Osteocyte (in vitro differentiated cells): Measurements from ENCODE around the gene MYOD1. TPM values are rescaled to one million over a fixed set of nuclear protein-coding genes. Genes with fewer than 3 reads are reported as not detected.

ENCODE experiments used
- DNase-seq: peaks from one replicate; pipeline ENCODE4 v3.0.0; 2021; ENCODE audit warnings: mixed read lengths; ENCODE audit not compliant: unreplicated experiment; ENCODE audit errors: extremely low spot score
- H3K27ac Mint-ChIP-seq: one replicate; pipeline ENCODE4 v1.8.0; 2021; ENCODE audit warnings: mild to moderate bottlenecking, mixed read lengths; ENCODE audit not compliant: unreplicated experiment
- H3K27me3 Mint-ChIP-seq: one replicate; pipeline ENCODE4 v1.8.0; 2021; ENCODE audit warnings: mixed read lengths; ENCODE audit not compliant: unreplicated experiment
- H3K36me3 Mint-ChIP-seq: one replicate; pipeline ENCODE4 v1.8.0; 2021; ENCODE audit warnings: mixed read lengths; ENCODE audit not compliant: unreplicated experiment
- H3K4me1 Mint-ChIP-seq: one replicate; pipeline ENCODE4 v1.8.0; 2021; ENCODE audit warnings: mixed read lengths; ENCODE audit not compliant: unreplicated experiment
- H3K4me3 Mint-ChIP-seq: one replicate; pipeline ENCODE4 v1.8.0; 2021; ENCODE audit warnings: mild to moderate bottlenecking, moderate library complexity, mixed read lengths; ENCODE audit not compliant: unreplicated experiment
- H3K9me3 Mint-ChIP-seq: one replicate; pipeline ENCODE4 v1.8.0; 2021; ENCODE audit warnings: mixed read lengths; ENCODE audit not compliant: unreplicated experiment
- CTCF ChIP-seq: fragments of 200-600 bp; sonication (generic); IDR thresholded peaks from 2 replicates; pipeline ENCODE4 v1.5.0; 2021; ENCODE audit warnings: antibody characterized with exemption, mild to moderate bottlenecking, moderate library complexity
- total RNA-seq: library from RNA; stranded (reverse); gene quantifications from 2 replicates; pipeline ENCODE4 v1.2.1, GENCODE V29; 2021

Gene MYOD1
- total RNA-seq, 1 donor from 2014 or later = not detected

- no peak for DNase-seq
- peaks cover 4% of the 10 kb centered on the region for H3K9me3 Mint-ChIP-seq
- H3K4me1 Mint-ChIP-seq = no peaks in the 10 kb centered on the region
- H3K36me3 Mint-ChIP-seq = no peaks in the 10 kb centered on the region
- no peak overlapping the region for H3K4me3 Mint-ChIP-seq
- TF ChIP-seq CTCF = no peak
- H3K27me3 Mint-ChIP-seq = peaks cover 11% of the 10 kb centered on the region
- no peak overlapping the region for H3K27ac Mint-ChIP-seq
Observed at GRCh38 chr11:17762309-17762974, 43.1 kb downstream of the MYOD1 start.

GRCh38 chr11:17763244-17763643 lies 43.9 kb downstream of the MYOD1 start:
- no peak for DNase-seq
- Mint-ChIP-seq H3K27me3 (peaks cover 9% of the 10 kb centered on the region), H3K4me3 (no peak overlapping the region), H3K9me3 (peaks cover 4% of the 10 kb centered on the region), H3K4me1 (no peaks in the 10 kb centered on the region), H3K36me3 (no peaks in the 10 kb centered on the region), H3K27ac (no peak overlapping the region)
- TF ChIP-seq CTCF = no peak

- no peaks in the 10 kb centered on the region for H3K36me3 Mint-ChIP-seq
- no peak for DNase-seq
- no peak for TF ChIP-seq CTCF
- H3K27me3 Mint-ChIP-seq = peaks cover 5% of the 10 kb centered on the region
- no peak overlapping the region for H3K27ac Mint-ChIP-seq
- no peaks in the 10 kb centered on the region for H3K9me3 Mint-ChIP-seq
- no peak overlapping the region for H3K4me3 Mint-ChIP-seq
- no peaks in the 10 kb centered on the region for H3K4me1 Mint-ChIP-seq
Observed at GRCh38 chr11:17763703-17764102, 44.3 kb downstream of the MYOD1 start.

- no peaks in the 10 kb centered on the region for H3K4me1 Mint-ChIP-seq
- no peaks in the 10 kb centered on the region for H3K9me3 Mint-ChIP-seq
- H3K4me3 Mint-ChIP-seq = no peak overlapping the region
- peaks cover 2% of the 10 kb centered on the region for H3K27me3 Mint-ChIP-seq
- no peak for DNase-seq
- no peak overlapping the region for H3K27ac Mint-ChIP-seq
- no peaks in the 10 kb centered on the region for H3K36me3 Mint-ChIP-seq
- TF ChIP-seq CTCF = no peak
Observed at GRCh38 chr11:17764446-17765218, 45.3 kb downstream of the MYOD1 start.

- no peak overlapping the region for H3K4me3 Mint-ChIP-seq
- H3K27me3 Mint-ChIP-seq = no peaks in the 10 kb centered on the region
- no peaks in the 10 kb centered on the region for H3K9me3 Mint-ChIP-seq
- no peaks in the 10 kb centered on the region for H3K36me3 Mint-ChIP-seq
- H3K27ac Mint-ChIP-seq = no peak overlapping the region
- TF ChIP-seq CTCF = no peak
- no peak for DNase-seq
- H3K4me1 Mint-ChIP-seq = no peaks in the 10 kb centered on the region
Observed at GRCh38 chr11:17765356-17766072, 46.1 kb downstream of the MYOD1 start.
